WTC11 (cell line): ENCODE measurements around the gene HOATZ.
A peak's percentile ranks its signal among the peaks of the same experiment; 100 is the strongest.

Experiments used
- CDX4 ChIP-seq: fragments of 250-450 bp; sonication (Bioruptor Pico); IDR thresholded peaks from 2 replicates; pipeline ENCODE4 v1.9.0; 2021; ENCODE audit warnings: moderate library complexity, mild to moderate bottlenecking, inconsistent platforms, borderline replicate concordance
- CTCF ChIP-seq: fragments of 200-600 bp; IDR thresholded peaks from 2 replicates; pipeline ENCODE4 v1.8.0; 2022; ENCODE audit warnings: antibody characterized with exemption
- ZNF232 ChIP-seq: sonication (generic); formaldehyde crosslinking; IDR thresholded peaks from 2 replicates; pipeline ENCODE4 v1.8.0; 2022; ENCODE audit warnings: mild to moderate bottlenecking, missing genetic modification reagents
- ZNF263 ChIP-seq: sonication (generic); formaldehyde crosslinking; IDR thresholded peaks from 2 replicates; pipeline ENCODE4 v1.8.1; 2022; ENCODE audit warnings: low read depth, mild to moderate bottlenecking, moderate library complexity, missing genetic modification reagents

GRCh38 chr11:111586388-111586831 is 71.8 kb downstream of the HOATZ start:
- TF ChIP-seq CDX4 (CRISPR knock-in tag) (no peak), ZNF263 (CRISPR knock-in tag) (no peak), CTCF (0 out of 2 replicates have a peak, but pooled peaks have one; percentile 21), ZNF232 (CRISPR knock-in tag) (no peak)
